ENCODE data around the gene ZNF497. TPM values are rescaled to one million over a fixed set of nuclear protein-coding genes. Genes with fewer than 3 reads are reported as not detected.

The ZNF497 gene
- total RNA-seq (ENCODE audit: low replicate concordance): 4.1 and 8.1 TPM in 2 replicates
- long read RNA-seq, partial matches to known transcripts: 0 of 1 reads
- long read RNA-seq, other reads (novel, unspliced or antisense): 1 of 1 reads

DNA sequence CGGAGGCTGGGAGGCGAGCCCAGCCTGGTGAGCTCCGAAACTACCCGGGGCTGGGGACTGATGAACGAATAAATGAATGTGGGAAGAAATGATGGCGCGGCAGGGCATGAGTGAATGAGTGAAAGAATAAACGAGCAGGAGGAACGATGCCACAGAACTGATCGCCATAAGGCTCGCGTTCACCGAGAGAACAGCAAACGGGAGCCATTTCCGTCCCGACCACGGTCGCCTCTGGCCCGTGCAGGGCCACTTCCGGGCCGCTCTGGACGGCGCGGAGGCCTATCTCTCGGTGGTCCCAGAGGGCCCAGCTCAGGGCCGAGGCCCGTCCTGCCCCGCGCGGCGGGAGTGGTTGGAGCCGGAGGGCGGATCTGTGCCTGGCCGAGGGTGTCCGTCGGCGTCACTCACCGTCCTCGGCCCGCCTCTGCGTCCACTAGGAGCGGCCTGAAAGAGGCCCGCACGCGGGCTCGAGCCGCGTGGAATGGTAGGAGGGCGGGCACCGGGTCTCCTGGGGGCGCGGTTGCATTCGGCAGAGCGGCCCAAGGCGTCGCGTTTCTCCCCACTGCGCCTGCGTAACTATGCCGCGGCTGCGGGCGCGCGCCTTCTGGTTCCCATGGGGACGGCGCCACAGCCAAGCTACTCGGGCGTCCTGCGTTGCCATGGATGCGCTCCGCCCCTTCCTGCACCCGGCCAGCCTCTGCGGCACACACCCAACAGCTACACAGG is at the start of gene ZNF497:
TSS of gene ZNF497 (minus strand) at position 480 of the 723 bp plus-strand sequence. CDS start 5,116 bp downstream, outside the sequence.
- no peaks in the 10 kb centered on the region for H3K9me3 Mint-ChIP-seq
- TF ChIP-seq, protein P1, sequence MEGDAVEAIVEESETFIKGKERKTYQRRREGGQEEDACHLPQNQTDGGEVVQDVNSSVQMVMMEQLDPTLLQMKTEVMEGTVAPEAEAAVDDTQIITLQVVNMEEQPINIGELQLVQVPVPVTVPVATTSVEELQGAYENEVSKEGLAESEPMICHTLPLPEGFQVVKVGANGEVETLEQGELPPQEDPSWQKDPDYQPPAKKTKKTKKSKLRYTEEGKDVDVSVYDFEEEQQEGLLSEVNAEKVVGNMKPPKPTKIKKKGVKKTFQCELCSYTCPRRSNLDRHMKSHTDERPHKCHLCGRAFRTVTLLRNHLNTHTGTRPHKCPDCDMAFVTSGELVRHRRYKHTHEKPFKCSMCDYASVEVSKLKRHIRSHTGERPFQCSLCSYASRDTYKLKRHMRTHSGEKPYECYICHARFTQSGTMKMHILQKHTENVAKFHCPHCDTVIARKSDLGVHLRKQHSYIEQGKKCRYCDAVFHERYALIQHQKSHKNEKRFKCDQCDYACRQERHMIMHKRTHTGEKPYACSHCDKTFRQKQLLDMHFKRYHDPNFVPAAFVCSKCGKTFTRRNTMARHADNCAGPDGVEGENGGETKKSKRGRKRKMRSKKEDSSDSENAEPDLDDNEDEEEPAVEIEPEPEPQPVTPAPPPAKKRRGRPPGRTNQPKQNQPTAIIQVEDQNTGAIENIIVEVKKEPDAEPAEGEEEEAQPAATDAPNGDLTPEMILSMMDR (conservative IDR thresholded peaks at IDR 0.05): peak; percentile 15
- no peaks in the 10 kb centered on the region for H3K36me3 Mint-ChIP-seq
- peak within 1 kb of the TSS; percentile 97 for H3K4me3 Mint-ChIP-seq
- peak within 1 kb of the TSS; percentile 98 for H3K27ac Mint-ChIP-seq
- peak; percentile 97 for DNase-seq (ENCODE audit: extremely low spot score, unreplicated experiment)
- H3K27me3 Mint-ChIP-seq: no peaks in the 10 kb centered on the region
- H3K4me1 Mint-ChIP-seq (ENCODE audit: unreplicated experiment): peaks cover 7% of the 10 kb centered on the region

DNA sequence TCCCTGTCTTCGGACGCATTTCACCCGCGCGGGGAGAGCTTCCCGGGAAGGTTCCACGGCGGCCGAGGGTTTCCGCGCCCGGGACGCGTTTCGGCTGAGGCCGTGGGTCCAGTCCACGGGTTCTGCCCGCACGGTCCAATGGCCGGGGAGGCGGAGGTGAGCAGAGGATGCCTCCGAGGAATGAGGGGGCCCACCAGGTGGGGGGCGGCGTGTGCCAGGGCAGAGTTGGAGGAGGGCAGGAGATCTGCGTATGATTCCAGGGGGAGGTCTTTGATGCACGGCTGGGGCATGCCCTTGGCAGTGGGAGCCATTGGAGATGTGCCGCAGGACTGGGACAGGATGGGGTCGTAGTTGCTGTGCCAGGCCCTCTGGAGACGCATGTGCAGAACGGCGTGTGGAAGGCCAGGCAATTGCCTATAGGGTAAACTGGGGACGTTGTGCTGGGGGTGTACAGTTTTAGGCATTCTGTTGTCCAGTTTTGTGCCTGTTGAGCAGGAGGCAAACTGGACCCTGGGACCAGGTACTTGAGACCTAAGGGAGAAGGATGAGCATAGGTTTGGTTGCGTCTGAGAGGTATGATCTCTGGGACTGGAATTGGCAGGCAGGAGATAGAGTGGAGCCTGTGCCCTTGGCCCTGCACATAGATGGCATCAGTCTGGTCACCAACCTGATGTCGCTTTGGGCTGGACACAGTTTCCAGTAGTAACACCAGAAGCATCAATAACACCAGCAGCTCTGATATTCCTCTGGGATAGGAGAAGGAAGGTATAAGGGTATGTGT is 46.6 kb upstream of the ZNF497 start:
- Mint-ChIP-seq H3K36me3 (peaks cover 8% of the 10 kb centered on the region), H3K9me3 (no peaks in the 10 kb centered on the region), H3K27ac (peak overlapping the region; percentile 80), H3K27me3 (no peaks in the 10 kb centered on the region), H3K4me3 (peak overlapping the region; percentile 95), H3K4me1 (ENCODE audit: unreplicated experiment) (peaks cover 17% of the 10 kb centered on the region)
- DNase-seq (ENCODE audit: extremely low spot score, unreplicated experiment): no peak
- TF ChIP-seq, protein P1 (conservative IDR thresholded peaks at IDR 0.05): no peak

DNA sequence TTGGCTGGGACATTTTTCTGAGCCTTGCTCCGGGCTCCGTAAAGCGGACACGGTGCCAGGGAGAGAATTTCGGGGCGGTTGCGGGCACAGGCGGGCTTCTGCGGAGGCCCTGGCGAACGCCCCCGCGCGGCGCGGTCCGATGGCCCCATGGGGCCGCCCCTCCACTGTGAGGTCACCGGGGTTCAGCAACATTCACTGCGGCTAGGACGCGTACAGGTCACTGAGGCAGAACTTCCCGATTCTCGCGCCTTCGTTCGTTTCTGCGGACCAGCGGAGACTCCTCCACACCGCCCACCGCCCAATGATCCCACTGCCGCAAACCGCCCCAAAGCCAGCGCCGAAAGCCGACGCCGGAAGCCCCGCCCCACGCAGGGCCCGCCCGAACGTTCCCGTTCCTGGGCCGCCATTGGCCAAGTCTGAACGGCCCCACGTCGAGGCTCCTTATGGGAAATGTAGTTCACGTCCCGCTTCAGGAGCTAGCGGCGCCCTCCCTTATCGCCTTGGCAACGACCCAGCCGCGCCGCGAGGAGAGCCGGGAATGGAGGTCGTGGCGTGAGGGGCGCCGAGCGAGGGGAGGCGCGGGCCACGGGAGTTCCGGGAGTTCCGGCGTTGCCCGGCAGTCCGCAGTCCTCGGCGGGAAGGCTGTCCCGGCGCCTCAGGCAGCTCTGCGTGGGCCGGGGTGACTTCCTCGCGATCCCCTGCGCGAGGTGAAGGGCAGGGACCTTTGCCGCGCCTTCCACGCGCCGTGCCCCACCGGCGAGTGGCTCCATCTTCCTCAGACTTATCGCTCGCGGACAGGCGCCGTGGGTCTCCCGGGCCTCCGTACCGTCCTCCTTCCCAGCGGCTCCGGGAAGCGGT is 45.8 kb upstream of the ZNF497 start, which contains the start of gene ZNF584:
TSS of gene ZNF584 (plus strand) at position 498 of the 858 bp plus-strand sequence. CDS start 499 bp downstream, outside the sequence.
- Mint-ChIP-seq H3K36me3 (peaks cover 8% of the 10 kb centered on the region), H3K4me1 (ENCODE audit: unreplicated experiment) (peaks cover 21% of the 10 kb centered on the region), H3K27me3 (no peaks in the 10 kb centered on the region), H3K4me3 (peak within 1 kb of the TSS; percentile 95), H3K9me3 (no peaks in the 10 kb centered on the region), H3K27ac (peak within 1 kb of the TSS; percentile 94)
- TF ChIP-seq, protein P1 (conservative IDR thresholded peaks at IDR 0.05): no peak
- peak; percentile 97 for DNase-seq (ENCODE audit: extremely low spot score, unreplicated experiment)

DNA sequence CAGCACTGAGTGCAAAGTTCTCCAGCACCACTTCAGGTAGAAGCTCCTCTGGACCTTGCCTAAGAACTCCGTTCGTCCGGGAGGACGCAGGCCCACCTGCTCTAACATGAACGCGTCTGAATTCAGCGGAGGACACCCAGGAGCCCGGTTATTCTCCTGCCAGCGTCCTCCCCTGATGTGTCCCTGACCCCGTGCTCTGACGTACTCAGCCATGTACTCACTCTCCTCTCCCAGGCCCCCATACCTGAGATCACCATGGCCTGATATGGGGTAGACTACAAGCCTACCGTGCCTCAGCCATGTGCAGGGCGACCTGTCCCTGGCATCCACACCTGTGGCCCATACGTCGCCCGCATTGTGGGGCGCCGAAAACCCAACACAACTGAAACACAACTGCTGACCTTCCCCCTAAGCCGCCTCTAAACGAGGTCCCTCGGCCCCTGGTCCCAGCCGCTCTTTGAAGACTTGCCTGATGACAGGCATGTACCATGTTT is 45.2 kb upstream of the ZNF497 start:
- Mint-ChIP-seq H3K4me3 (peak overlapping the region; percentile 95), H3K27ac (peak overlapping the region; percentile 94), H3K4me1 (ENCODE audit: unreplicated experiment) (peaks cover 21% of the 10 kb centered on the region), H3K36me3 (peaks cover 8% of the 10 kb centered on the region), H3K27me3 (no peaks in the 10 kb centered on the region), H3K9me3 (no peaks in the 10 kb centered on the region)
- TF ChIP-seq, protein P1 (conservative IDR thresholded peaks at IDR 0.05): no peak
- no peak for DNase-seq (ENCODE audit: extremely low spot score, unreplicated experiment)
